GM18517 (cell line): Measurements from ENCODE around the gene GMIP.
A peak's percentile ranks its signal among the peaks of the same experiment; 100 is the strongest.
"Not testable (repeated sequence)": the region's sequence is repeated elsewhere in the genome, so short reads cannot be mapped to it uniquely, and the experiment has no call there.

Source experiments
- ATAC-seq: cut with Tn5 transposase; IDR thresholded peaks from one replicate; pipeline ENCODE4 v1.9.1; 2021; ENCODE audit warnings: mild to moderate bottlenecking, moderate library complexity; ENCODE audit not compliant: unreplicated experiment

GMIP gene

DNA sequence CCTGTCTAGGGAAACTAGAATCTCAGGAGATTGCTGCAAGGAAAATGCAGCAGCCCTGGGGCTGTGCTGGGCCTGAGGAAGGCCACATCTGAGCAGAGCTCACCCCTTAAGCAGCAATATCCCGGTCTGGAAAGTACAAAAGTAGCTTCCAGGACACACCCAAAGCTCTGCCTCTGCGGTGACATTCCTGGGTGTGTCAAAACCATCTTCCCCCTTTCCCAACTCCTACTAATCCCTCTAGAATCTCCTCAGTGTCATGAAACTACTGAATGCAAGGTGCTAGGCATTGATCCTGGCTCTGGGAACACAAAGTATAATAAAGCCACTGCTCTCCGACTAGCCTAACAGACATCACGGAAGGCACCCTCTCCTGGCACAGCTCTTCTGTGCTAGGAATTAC is 30.0 kb downstream of the GMIP start:
- ATAC-seq, result no peak

DNA sequence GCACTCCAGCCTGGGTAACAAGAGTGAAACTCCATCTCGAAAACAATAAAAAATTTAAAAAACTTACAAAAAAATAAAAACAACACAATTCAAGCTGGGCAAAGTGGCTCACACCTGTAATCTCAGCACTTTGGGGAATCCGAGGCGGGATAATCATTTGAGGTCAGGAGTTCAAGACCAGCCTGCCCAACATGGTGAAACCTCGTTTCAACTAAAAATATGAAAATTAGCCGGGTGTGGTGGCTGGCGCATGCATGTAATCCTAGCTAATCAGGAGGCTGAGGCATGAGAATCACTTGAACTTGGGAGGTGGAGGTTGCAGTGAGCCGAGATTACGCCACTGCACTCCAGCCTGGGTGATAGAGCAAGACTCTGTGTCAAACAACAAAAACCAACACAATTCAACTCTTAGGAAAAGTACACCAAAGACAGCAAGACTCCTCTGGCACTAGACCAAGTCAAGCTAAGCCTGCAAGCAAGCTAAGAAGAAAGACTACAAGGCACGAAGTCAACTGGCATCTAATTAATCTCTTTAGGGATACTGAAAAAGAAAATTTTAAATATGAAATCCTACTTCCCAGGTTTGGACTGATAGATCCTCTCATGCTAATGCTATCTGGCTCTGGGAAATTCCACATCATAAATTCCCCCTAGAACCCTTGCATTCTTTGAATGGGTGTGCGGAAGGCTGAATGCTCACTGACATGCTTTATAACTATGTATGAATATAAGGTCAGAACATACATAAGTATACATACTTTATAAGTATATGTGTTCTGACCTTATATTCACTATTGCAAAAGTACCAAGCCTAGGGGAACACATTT is 32.9 kb downstream of the GMIP start:
- no peak for ATAC-seq

- not testable (repeated sequence) for ATAC-seq
Observed at GRCh38 chr19:19606686-19607085, 36.8 kb downstream of the GMIP start.

DNA sequence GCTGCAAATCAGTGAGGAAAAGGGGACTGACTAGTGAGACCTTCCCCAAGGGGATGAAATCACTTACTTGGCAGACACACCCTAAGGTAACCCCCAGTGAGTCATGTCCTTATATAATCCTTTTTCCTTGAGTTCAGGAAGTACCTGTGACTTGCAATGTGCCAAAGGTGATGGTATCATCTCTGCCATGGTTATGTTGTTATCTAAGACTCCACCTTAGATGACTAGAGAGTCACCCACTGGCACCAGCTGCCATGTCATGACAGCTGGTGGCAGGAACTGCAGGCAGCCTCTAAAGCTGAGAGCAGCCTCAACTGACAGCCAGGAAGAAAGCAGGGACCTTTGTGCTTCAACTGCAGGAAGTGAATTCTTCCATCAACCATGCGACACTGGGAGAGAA is 37.4 kb downstream of the GMIP start:
- ATAC-seq, result no peak

GRCh38 chr19:19602713-19603324 is 40.6 kb downstream of the GMIP start:
- ATAC-seq, result no peak

- ATAC-seq, result no peak
Observed at GRCh38 chr19:19602136-19602712, 41.2 kb downstream of the GMIP start.

GRCh38 chr19:19600793-19601330 is 42.6 kb downstream of the GMIP start:
- ATAC-seq, result no peak

- peak; percentile 25 for ATAC-seq
Observed at GRCh38 chr19:19598728-19599451, 44.6 kb downstream of the GMIP start.

- peak; percentile 79 for ATAC-seq
Observed at GRCh38 chr19:19597809-19598306, 45.6 kb downstream of the GMIP start.

- no peak for ATAC-seq
Observed at GRCh38 chr19:19595171-19595701, 48.2 kb downstream of the GMIP start.

GRCh38 chr19:19594381-19594780 is 49.1 kb downstream of the GMIP start:
- ATAC-seq, result no peak

- ATAC-seq, result no peak
Observed at GRCh38 chr19:19592690-19593089, 50.8 kb downstream of the GMIP start.

GRCh38 chr19:19591133-19591825 is 52.2 kb downstream of the GMIP start:
- ATAC-seq, result no peak

DNA sequence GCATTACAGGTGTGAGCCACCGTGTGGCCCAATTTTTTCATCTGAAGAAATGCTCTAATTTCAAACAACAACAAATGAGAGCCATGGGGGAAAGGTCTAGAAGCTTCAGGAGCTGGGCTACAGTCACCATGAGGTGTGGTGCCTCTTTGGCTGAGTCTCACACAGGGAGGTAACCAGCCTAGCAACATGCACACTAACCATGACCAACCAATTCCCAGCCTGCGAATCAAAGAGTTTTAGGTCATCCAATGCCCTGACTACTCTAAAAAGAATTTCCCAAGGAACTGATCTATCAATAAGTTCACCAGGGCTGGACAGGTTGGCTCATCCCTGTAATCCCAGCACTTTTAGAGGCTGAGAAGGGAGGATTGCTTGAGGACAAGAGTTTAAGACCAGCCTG is 54.9 kb downstream of the GMIP start:
- no peak for ATAC-seq

DNA sequence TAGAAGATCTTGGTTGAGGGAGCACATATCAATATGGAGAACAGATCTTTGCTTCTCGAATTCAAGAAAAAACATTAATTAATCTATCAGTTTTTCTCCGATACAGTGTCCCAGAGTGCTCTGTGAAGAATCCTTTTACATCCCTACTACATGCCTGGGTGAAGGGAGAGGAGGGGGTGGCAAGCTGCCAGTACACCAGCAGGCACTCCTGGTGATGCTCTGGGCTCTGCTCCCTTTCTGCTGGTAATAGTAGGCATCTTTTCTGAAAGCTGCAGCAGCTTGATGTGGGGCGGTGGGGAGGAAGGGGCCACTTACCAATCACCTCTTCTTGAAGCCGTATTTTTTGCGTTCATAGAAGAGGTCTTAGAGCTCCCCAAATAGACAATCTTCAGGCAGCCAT is 55.7 kb downstream of the GMIP start:
- no peak for ATAC-seq

GRCh38 chr19:19584356-19584755 is 59.1 kb downstream of the GMIP start:
- no peak for ATAC-seq

GRCh38 chr19:19582471-19582870 is 61.0 kb downstream of the GMIP start:
- no peak for ATAC-seq

- no peak for ATAC-seq
Observed at GRCh38 chr19:19581391-19581790, 62.1 kb downstream of the GMIP start.

GRCh38 chr19:19580418-19580817 is 63.0 kb downstream of the GMIP start:
- no peak for ATAC-seq
